Fibroblast of lung (primary cell): ENCODE measurements around the gene ZNF804B.

Experiments used
- CTCF ChIP-seq, 2 donors: IDR thresholded peaks in 1 of 2; conservative IDR thresholded peaks in 1 of 2; 1 replicate in 1 of 2; 2 replicates in 1 of 2; pipeline ENCODE4 v1.5.1; 2011 to 2012; ENCODE audit warnings: low read length in 2 of 2, control low read depth in 1 of 2, inconsistent platforms in 1 of 2, low read depth in 1 of 2, mild to moderate bottlenecking in 1 of 2
- EZH2 ChIP-seq: IDR thresholded peaks from 2 replicates; pipeline ENCODE4 v1.5.1; 2012; ENCODE audit warnings: low read length, control low read depth, mild to moderate bottlenecking; ENCODE audit errors: missing control alignments

- TF ChIP-seq CTCF (conservative IDR thresholded peaks at IDR 0.05 in 1 of 2, IDR thresholded peaks at IDR 0.05 in 1 of 2; ENCODE audit: low read depth in 1 of 2, low read length in 2 of 2) (no peak), EZH2 (no peak)
Measured at GRCh38 chr7:89073776-89074175, 314.3 kb downstream of the ZNF804B start.
